H1 (cell line): Measurements from ENCODE around the gene RNU7-1. TPM values are rescaled to one million over a fixed set of nuclear protein-coding genes. Genes with fewer than 3 reads are reported as not detected.
A peak's percentile ranks its signal among the peaks of the same experiment; 100 is the strongest.

Experiments
- CTCF ChIA-PET: fragments of 300-600 bp; sonication (Branson Sonifier 250); formaldehyde crosslinking; loops from one replicate; lab custom pipeline; 2021; ENCODE audit not compliant: partially characterized antibody; lab: Charles Lee
- POLR2A ChIA-PET: fragments of 300-600 bp; sonication (Branson Sonifier 250); formaldehyde crosslinking; loops from one replicate; lab custom pipeline; 2021; ENCODE audit warnings: inconsistent platforms; ENCODE audit not compliant: partially characterized antibody; lab: Charles Lee
- DNase-seq, 2 experiments: peaks; one replicate each; pipeline versions ENCODE4 v3.0.0 to v3.0.0-alpha.2; 2010 to 2022; ENCODE audit warnings: low spot score in 2 of 2, low read depth in 1 of 2, mixed read lengths in 1 of 2
- FAIRE-seq: peaks from 2 replicates; lab custom pipeline; 2011; peaks lifted over from hg19 to GRCh38; lab: Jason Lieb, UNC
- H2AFZ ChIP-seq: 2 replicates; pipeline ENCODE4 v1.8.1; 2012; ENCODE audit warnings: low read length, inconsistent platforms
- H2AK5ac ChIP-seq: 2 replicates; pipeline ENCODE4 v1.6.1; 2013; ENCODE audit warnings: low read depth, low read length
- H2BK120ac ChIP-seq: replicated peaks from 2 replicates; pipeline ENCODE3; 2013; ENCODE audit warnings: low read depth, low read length, inconsistent platforms
- H2BK12ac ChIP-seq: 2 replicates; pipeline ENCODE4 v1.6.1; 2013; ENCODE audit warnings: low read depth, low read length
- H2BK15ac ChIP-seq: 2 replicates; pipeline ENCODE4 v1.6.1; 2013; ENCODE audit warnings: low read length
- H2BK20ac ChIP-seq: 2 replicates; pipeline ENCODE4 v1.6.1; 2013; ENCODE audit warnings: low read length
- H2BK5ac ChIP-seq: 2 replicates; pipeline ENCODE4 v1.6.1; 2013; ENCODE audit warnings: low read depth, low read length
- H3K14ac ChIP-seq: 2 replicates; pipeline ENCODE4 v1.6.1; 2013; ENCODE audit warnings: inconsistent platforms; ENCODE audit not compliant: insufficient read length
- H3K18ac ChIP-seq: 2 replicates; pipeline ENCODE4 v1.6.1; 2013; ENCODE audit warnings: low read length; ENCODE audit errors: extremely low read depth
- H3K23ac ChIP-seq: 2 replicates; pipeline ENCODE4 v1.6.1; 2013; ENCODE audit warnings: inconsistent platforms; ENCODE audit not compliant: insufficient read length
- H3K23me2 ChIP-seq: 2 replicates; pipeline ENCODE4 v1.6.1; 2013; ENCODE audit warnings: low read depth, low read length
- H3K27ac ChIP-seq: 2 replicates; pipeline ENCODE4 v1.6.1; 2011; ENCODE audit warnings: low read depth, low read length, inconsistent platforms
- H3K27me3 ChIP-seq, 4 experiments: replicated peaks in 1 of 4; 1 replicate in 1 of 4; 2 replicates in 3 of 4; pipeline versions ENCODE4 v1.6.1 to v1.8.1; 2011 to 2013; ENCODE audit warnings: low read length in 3 of 4, mild to moderate bottlenecking in 3 of 4, inconsistent platforms in 2 of 4, mixed read lengths in 2 of 4, moderate library complexity in 1 of 4; ENCODE audit not compliant: control insufficient read depth in 3 of 4, insufficient read depth in 3 of 4; ENCODE audit errors: extremely low read depth in 1 of 4
- H3K36me3 ChIP-seq, 4 experiments: 2 replicates each; pipeline versions ENCODE4 v1.6.1 to v1.8.1; 2011 to 2013; ENCODE audit warnings: mild to moderate bottlenecking in 4 of 4, low read length in 3 of 4, moderate library complexity in 2 of 4, control low read depth in 1 of 4, inconsistent platforms in 1 of 4; ENCODE audit not compliant: insufficient read depth in 4 of 4, control insufficient read depth in 2 of 4
- H3K4ac ChIP-seq: replicated peaks from 2 replicates; pipeline ENCODE3; 2013; ENCODE audit warnings: low read length, low read depth, mixed read lengths, inconsistent platforms; ENCODE audit not compliant: insufficient read length
- H3K4me1 ChIP-seq, 4 experiments: replicated peaks in 1 of 4; 1 replicate in 1 of 4; 2 replicates in 3 of 4; pipeline versions ENCODE4 v1.6.1 to v1.8.1; 2011 to 2013; ENCODE audit warnings: low read length in 3 of 4, inconsistent platforms in 2 of 4, mixed read lengths in 1 of 4; ENCODE audit not compliant: insufficient read depth in 4 of 4, control insufficient read depth in 3 of 4
- H3K4me2 ChIP-seq, 2 experiments: 2 replicates each; pipeline versions ENCODE4 v1.6.1 to v1.8.1; 2011 to 2013; ENCODE audit warnings: low read depth in 2 of 2, low read length in 2 of 2, control low read depth in 1 of 2, inconsistent platforms in 1 of 2, mild to moderate bottlenecking in 1 of 2; ENCODE audit not compliant: insufficient read depth in 1 of 2
- H3K4me3 ChIP-seq, 4 experiments: fragments of 200-600, 300-600 bp in 1 of 4; sonication (generic), shearing (Covaris generic), sonication (Bioruptor Twin) in 1 of 4; 2 replicates each; pipeline versions ENCODE4 v1.5.1 to v1.8.1; 2011 to 2016; ENCODE audit warnings: low read length in 4 of 4, low read depth in 3 of 4, control low read depth in 2 of 4, inconsistent platforms in 2 of 4, mild to moderate bottlenecking in 2 of 4, mixed read lengths in 1 of 4, moderate library complexity in 1 of 4; ENCODE audit not compliant: insufficient read depth in 2 of 4; ENCODE audit errors: extremely low read depth in 1 of 4
- H3K56ac ChIP-seq: replicated peaks from 2 replicates; pipeline ENCODE3; 2013; ENCODE audit warnings: low read depth, mild to moderate bottlenecking, mixed read lengths, low read length, inconsistent platforms; ENCODE audit not compliant: insufficient read length
- H3K79me1 ChIP-seq: 2 replicates; pipeline ENCODE4 v1.6.1; 2013; ENCODE audit warnings: low read depth, low read length, control low read depth
- H3K79me2 ChIP-seq, 2 experiments: 2 replicates each; pipeline versions ENCODE4 v1.6.1 to v1.8.1; 2012 to 2013; ENCODE audit warnings: low read length in 2 of 2, mild to moderate bottlenecking in 2 of 2, inconsistent platforms in 1 of 2; ENCODE audit not compliant: insufficient read depth in 2 of 2, control insufficient read depth in 1 of 2
- H3K9ac ChIP-seq, 4 experiments: replicated peaks in 1 of 4; 1 replicate in 1 of 4; 2 replicates in 3 of 4; pipeline versions ENCODE4 v1.6.1 to v1.8.1; 2011 to 2013; ENCODE audit warnings: low read depth in 3 of 4, low read length in 3 of 4, control low read depth in 2 of 4, mild to moderate bottlenecking in 2 of 4, moderate library complexity in 2 of 4, inconsistent platforms in 1 of 4; ENCODE audit errors: extremely low read depth in 1 of 4
- H3K9me3 ChIP-seq, 2 experiments: 2 replicates each; pipeline versions ENCODE4 v1.6.1 to v1.8.1; 2012 to 2013; ENCODE audit warnings: mild to moderate bottlenecking in 2 of 2, moderate library complexity in 2 of 2, control low read depth in 1 of 2, inconsistent platforms in 1 of 2, low read depth in 1 of 2, low read length in 1 of 2, mixed read lengths in 1 of 2; ENCODE audit not compliant: insufficient read depth in 2 of 2
- H4K20me1 ChIP-seq, 2 experiments: replicated peaks in 1 of 2; 2 replicates each; pipeline versions ENCODE3 to v1.8.1; 2011 to 2013; ENCODE audit warnings: inconsistent platforms in 2 of 2, low read length in 2 of 2, mild to moderate bottlenecking in 1 of 2; ENCODE audit not compliant: insufficient read depth in 2 of 2, control insufficient read depth in 1 of 2
- H4K5ac ChIP-seq: 2 replicates; pipeline ENCODE4 v1.6.1; 2013; ENCODE audit warnings: low read length, low read depth, mixed read lengths, inconsistent platforms; ENCODE audit not compliant: insufficient read length
- H4K8ac ChIP-seq: 2 replicates; pipeline ENCODE4 v1.8.0; 2013; ENCODE audit warnings: mild to moderate bottlenecking, moderate library complexity, low read length, inconsistent platforms; ENCODE audit not compliant: insufficient read depth; ENCODE audit errors: extremely low read depth
- H4K91ac ChIP-seq: replicated peaks from 2 replicates; pipeline ENCODE3; 2013; ENCODE audit warnings: low read length, mixed read lengths, inconsistent platforms; ENCODE audit not compliant: insufficient read length
- FOSL1 ChIP-seq: IDR thresholded peaks from 2 replicates; pipeline ENCODE4 v1.6.1; 2011; ENCODE audit warnings: mild to moderate bottlenecking, low read depth, low read length, moderate library complexity; ENCODE audit not compliant: insufficient read depth
- WGBS, 2 experiments: shearing (Covaris generic) in 1 of 2; methylation state at CpG; one replicate each; pipeline versions ENCODE4 v1.1.6 to v1.1.7; 2013 to 2015; ENCODE audit warnings: low lambda C conversion rate in 2 of 2, mixed read lengths in 2 of 2, inconsistent platforms in 1 of 2, low coverage in 1 of 2, missing lambda C conversion rate in 1 of 2; ENCODE audit not compliant: insufficient replicate concordance in 2 of 2, insufficient coverage in 1 of 2, insufficient read length in 1 of 2; ENCODE audit errors: extremely low coverage in 1 of 2, missing lambda C conversion rate in 1 of 2; 5-methylcytosine and 5-hydroxymethylcytosine counted together
- polyA plus RNA-seq, 7 experiments: library from polyadenylated mRNA; depleted of rRNA in 3 of 7; stranded (reverse) in 5 of 7; unstranded in 2 of 7; fragments of >200 nt in 5 of 7; fragments of 200-250 nt in 2 of 7; gene quantifications; 1 replicate in 5 of 7; 2 replicates in 1 of 7; 4 replicates in 1 of 7; pipeline versions ENCODE4 v1.2.1 to v1.2.3, GENCODE V29; 2011 to 2013; ENCODE audit warnings: missing spikeins in 2 of 7, mixed read lengths in 2 of 7
- total RNA-seq: library from RNA; stranded (reverse); fragmentation: NEBNext Ultra II Directional; extraction: Animal tissue kit (Norgen Biotek cat#: 25700); gene quantifications from 2 replicates; pipeline ENCODE4 v1.2.1, GENCODE V29; 2021
- TF ChIP-seq, protein P1 (sequence below): IDR thresholded peaks from 2 replicates; pipeline ENCODE4 v1.6.1; 2011; ENCODE audit warnings: low read length, improper control_type of control experiment

RNU7-1 gene
- total and polyA plus RNA-seq, 2 of the 8 experiments (the other 6 are each of a cell fraction or from before 2014, with no cell fraction given), result not detected

DNA sequence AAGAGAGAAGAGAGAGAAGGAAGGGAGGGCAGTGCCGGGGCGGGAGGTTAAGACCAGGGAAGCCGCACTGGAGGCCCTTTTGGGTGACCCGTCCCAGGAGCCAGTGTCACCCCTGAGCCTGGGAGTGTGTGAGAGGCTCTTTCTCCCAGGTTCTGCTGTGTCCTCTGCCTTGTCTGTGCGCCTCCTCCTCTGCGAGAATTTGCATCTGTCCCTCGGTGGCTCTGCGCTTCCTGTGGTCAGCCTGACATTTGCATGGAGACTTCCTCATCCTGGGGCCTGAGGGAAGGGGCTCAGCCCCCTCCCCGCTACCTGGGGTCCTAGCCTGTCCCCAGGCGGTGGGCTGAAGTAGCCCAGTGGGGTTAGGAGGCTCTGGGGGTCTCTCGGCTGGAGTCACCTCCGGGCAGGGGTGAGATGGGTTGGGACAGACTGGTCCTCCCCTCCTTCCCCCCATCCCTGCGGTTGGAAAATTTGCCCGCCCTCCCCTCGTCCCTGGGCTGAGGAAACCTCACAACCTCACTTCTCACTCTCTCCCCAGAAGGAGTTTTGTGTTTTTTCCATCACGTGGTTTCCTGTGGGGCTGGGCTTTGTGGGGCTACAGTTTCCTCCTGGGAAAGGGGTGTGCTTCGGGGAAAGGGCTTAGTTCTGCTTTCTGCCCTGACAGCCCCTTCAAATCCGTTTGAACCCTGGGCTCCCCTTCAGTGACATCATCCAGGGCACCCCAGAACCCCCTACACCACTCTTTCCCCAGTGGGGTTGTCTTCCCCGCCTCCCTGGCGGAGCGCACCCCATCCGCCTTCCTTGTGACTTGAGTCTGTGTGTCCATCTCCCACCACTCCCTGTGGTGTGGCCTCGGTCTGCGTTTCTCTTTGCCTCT is 10.1 kb downstream of the RNU7-1 start:
- Histone ChIP-seq H3K4me1 (peaks cover 0 to 14% (median 6%) of the 10 kb centered on the region in 4 experiments; a peak in 4 of 7 replicates), H2BK5ac (no peak overlapping the region), H2AFZ (no peak overlapping the region), H3K27ac (no peak overlapping the region), H2BK20ac (no peak overlapping the region), H2AK5ac (peak overlapping the region; percentile 39; the same call in 1 of the 2 replicates), H3K79me2 (no peaks in the 10 kb centered on the region), H3K56ac (no peak overlapping the region), H3K79me1 (peaks cover 5% of the 10 kb centered on the region; the same call in 1 of the 2 replicates), H2BK15ac (no peak overlapping the region), H3K9ac (no peak overlapping the region), H3K4ac (peak overlapping the region; percentile 88)
- WGBS, 2 experiments, result 82% methylated on average over 18 of the region's 24 CpGs; no CpG with 5 or more reads in 1 of the 2 experiments
- no peak for FAIRE-seq
- CTCF ChIA-PET, result interaction anchor here (0.7 to 2.9 kb wide), 7 partner anchors 8 to 101 kb away, joined by 3 to 35 read pairs (median 4); partner anchors contain the start of gene C12orf57
- no peak for TF ChIP-seq FOSL1
- TF ChIP-seq, protein P1, sequence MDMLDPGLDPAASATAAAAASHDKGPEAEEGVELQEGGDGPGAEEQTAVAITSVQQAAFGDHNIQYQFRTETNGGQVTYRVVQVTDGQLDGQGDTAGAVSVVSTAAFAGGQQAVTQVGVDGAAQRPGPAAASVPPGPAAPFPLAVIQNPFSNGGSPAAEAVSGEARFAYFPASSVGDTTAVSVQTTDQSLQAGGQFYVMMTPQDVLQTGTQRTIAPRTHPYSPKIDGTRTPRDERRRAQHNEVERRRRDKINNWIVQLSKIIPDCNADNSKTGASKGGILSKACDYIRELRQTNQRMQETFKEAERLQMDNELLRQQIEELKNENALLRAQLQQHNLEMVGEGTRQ, result peak; percentile 13; the same call in 1 of the 2 replicates
- TF ChIP-seq, all 59 proteins: peak for 1
- no peaks in the 10 kb centered on the region for H3K23me2 ChIP-seq
- POLR2A ChIA-PET, result interaction anchor here (2.8 to 44.0 kb wide), 4 partner anchors 9 to 32 kb away, joined by 21 to 1596 read pairs (median 1312); partner anchors contain the start of genes ATN1, C12orf57, EMG1 and ENO2
- no peaks in the 10 kb centered on the region for H3K27me3 ChIP-seq
- H2BK12ac ChIP-seq, result no peak overlapping the region
- DNase-seq, result no peak
- no peaks in the 10 kb centered on the region for H3K9me3 ChIP-seq
- no peaks in the 10 kb centered on the region for H4K20me1 ChIP-seq
- H4K8ac ChIP-seq, result peak overlapping the region; percentile 28; the same call in 1 of the 2 replicates
- no peak overlapping the region; a peak in 1 of 4 replicates for H3K4me2 ChIP-seq
- no peak overlapping the region for H2BK120ac ChIP-seq
- H3K36me3 ChIP-seq, result no peaks in the 10 kb centered on the region
- no peak overlapping the region for H3K14ac ChIP-seq
- H3K23ac ChIP-seq, result no peak overlapping the region
- no peak overlapping the region for H3K4me3 ChIP-seq
- H3K18ac ChIP-seq, result peak overlapping the region; percentile 7; the same call in 1 of the 2 replicates
- H4K91ac ChIP-seq, result no peak overlapping the region
- H4K5ac ChIP-seq, result no peak overlapping the region
